ENCODE data around the gene SERPINA7.

- TF ChIP-seq CTCF (IDR thresholded peaks at IDR 0.05) (no peak), POLR2A (IDR thresholded peaks at IDR 0.05) (no peak), EP300 (IDR thresholded peaks at IDR 0.05) (no peak), POLR2AphosphoS5 (IDR thresholded peaks at IDR 0.05) (no peak)
Measured at GRCh38 chrX:106037835-106038473, 573 bp downstream of the SERPINA7 start.

Data from stomach (tissue), 4 donors.